Measurements from ENCODE around the gene ABCA12. TPM values are rescaled to one million over a fixed set of nuclear protein-coding genes. Genes with fewer than 3 reads are reported as not detected.
"Not testable (repeated sequence)": the region's sequence is repeated elsewhere in the genome, so short reads cannot be mapped to it uniquely, and the experiment has no call there.

The ABCA12 gene, protein sequence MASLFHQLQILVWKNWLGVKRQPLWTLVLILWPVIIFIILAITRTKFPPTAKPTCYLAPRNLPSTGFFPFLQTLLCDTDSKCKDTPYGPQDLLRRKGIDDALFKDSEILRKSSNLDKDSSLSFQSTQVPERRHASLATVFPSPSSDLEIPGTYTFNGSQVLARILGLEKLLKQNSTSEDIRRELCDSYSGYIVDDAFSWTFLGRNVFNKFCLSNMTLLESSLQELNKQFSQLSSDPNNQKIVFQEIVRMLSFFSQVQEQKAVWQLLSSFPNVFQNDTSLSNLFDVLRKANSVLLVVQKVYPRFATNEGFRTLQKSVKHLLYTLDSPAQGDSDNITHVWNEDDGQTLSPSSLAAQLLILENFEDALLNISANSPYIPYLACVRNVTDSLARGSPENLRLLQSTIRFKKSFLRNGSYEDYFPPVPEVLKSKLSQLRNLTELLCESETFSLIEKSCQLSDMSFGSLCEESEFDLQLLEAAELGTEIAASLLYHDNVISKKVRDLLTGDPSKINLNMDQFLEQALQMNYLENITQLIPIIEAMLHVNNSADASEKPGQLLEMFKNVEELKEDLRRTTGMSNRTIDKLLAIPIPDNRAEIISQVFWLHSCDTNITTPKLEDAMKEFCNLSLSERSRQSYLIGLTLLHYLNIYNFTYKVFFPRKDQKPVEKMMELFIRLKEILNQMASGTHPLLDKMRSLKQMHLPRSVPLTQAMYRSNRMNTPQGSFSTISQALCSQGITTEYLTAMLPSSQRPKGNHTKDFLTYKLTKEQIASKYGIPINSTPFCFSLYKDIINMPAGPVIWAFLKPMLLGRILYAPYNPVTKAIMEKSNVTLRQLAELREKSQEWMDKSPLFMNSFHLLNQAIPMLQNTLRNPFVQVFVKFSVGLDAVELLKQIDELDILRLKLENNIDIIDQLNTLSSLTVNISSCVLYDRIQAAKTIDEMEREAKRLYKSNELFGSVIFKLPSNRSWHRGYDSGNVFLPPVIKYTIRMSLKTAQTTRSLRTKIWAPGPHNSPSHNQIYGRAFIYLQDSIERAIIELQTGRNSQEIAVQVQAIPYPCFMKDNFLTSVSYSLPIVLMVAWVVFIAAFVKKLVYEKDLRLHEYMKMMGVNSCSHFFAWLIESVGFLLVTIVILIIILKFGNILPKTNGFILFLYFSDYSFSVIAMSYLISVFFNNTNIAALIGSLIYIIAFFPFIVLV (N-terminal part only)
- not detected in 2 replicates for total RNA-seq

DNA sequence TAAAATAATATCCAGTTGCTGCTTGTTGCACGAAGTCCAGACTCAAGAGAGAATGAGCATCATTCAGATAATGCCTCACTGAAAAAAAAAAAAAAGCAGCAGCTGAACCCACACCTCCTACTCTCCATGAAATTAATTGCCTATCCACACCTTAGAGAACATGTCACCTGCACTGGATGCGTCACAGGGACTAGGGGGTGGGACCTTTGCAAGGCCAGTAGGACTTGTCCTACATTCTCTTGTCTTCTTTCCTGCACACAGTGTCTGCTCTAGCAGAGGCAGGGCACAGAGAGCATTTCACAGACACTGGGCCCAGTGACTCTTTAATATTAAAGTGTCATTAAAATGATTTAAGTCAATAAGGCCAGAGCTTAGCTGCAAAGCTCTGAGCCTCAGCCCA lies at the start of gene ABCA12:
ABCA12 (minus strand) TSS at position 148 of the 400 bp plus-strand sequence. CDS start 418 bp downstream, outside the sequence.
- Mint-ChIP-seq H3K27ac (no peak within 1 kb of the TSS), H3K27me3 (ENCODE audit: low read depth) (no peaks in the 10 kb centered on the region), H3K36me3 (ENCODE audit: low read depth) (no peaks in the 10 kb centered on the region), H3K4me1 (ENCODE audit: low read depth) (peaks cover 3% of the 10 kb centered on the region), H3K9me3 (no peaks in the 10 kb centered on the region), H3K4me3 (ENCODE audit: low read depth) (no peak within 1 kb of the TSS)
- no peak for DNase-seq (ENCODE audit: low spot score)
- intact Hi-C loops (cut with micrococcal nuclease): no loop called here

DNA sequence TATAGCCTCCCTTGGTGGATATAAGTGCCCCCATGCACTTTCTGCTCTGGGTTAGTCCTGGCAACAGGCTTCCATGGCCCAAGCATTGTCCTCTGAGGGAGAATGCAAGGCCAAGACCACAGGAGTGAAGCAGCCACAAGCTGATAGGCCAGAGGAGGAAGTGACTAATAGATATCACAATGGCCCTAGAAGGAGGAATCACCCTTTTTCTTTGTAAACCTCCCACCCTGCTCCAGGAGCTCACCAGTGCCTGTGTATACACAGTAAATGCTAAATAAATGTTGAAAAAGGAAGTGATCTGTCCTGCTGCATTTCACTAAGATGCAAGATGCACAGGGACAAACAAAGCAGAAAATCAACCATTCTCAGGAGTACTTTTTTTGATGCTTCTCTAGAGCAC lies 49.7 kb upstream of the ABCA12 start:
- Mint-ChIP-seq H3K27me3 (ENCODE audit: low read depth) (no peaks in the 10 kb centered on the region), H3K36me3 (ENCODE audit: low read depth) (no peaks in the 10 kb centered on the region), H3K4me1 (ENCODE audit: low read depth) (no peaks in the 10 kb centered on the region), H3K27ac (no peak overlapping the region), H3K4me3 (ENCODE audit: low read depth) (no peak overlapping the region), H3K9me3 (no peaks in the 10 kb centered on the region)
- no peak for DNase-seq (ENCODE audit: low spot score)
- intact Hi-C loops (cut with micrococcal nuclease): no loop called here

DNA sequence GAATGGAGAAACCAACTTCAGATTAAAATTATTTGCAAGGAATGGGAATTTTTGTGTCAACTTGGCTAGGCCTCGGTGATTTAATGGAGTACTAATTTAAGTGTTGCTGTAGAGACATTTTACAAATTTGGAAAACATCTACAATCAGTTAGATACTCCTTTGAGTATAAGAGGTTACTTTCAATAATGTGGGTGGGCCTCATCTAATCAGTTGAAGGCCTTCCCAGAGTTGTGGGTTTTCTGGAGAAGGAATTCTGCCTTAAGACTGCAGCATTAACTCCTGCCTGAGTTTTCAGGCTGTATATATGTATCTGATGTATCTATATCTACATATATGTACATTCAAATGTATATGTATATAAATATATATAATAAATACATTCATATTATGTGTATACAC lies 47.6 kb upstream of the ABCA12 start:
- no peaks in the 10 kb centered on the region for H3K27me3 Mint-ChIP-seq (ENCODE audit: low read depth)
- H3K4me3 Mint-ChIP-seq (ENCODE audit: low read depth): no peak overlapping the region
- no peaks in the 10 kb centered on the region for H3K36me3 Mint-ChIP-seq (ENCODE audit: low read depth)
- intact Hi-C loops (cut with micrococcal nuclease): no loop called here
- no peak overlapping the region for H3K27ac Mint-ChIP-seq
- H3K4me1 Mint-ChIP-seq (ENCODE audit: low read depth): no peaks in the 10 kb centered on the region
- DNase-seq (ENCODE audit: low spot score): no peak
- H3K9me3 Mint-ChIP-seq: no peaks in the 10 kb centered on the region

DNA sequence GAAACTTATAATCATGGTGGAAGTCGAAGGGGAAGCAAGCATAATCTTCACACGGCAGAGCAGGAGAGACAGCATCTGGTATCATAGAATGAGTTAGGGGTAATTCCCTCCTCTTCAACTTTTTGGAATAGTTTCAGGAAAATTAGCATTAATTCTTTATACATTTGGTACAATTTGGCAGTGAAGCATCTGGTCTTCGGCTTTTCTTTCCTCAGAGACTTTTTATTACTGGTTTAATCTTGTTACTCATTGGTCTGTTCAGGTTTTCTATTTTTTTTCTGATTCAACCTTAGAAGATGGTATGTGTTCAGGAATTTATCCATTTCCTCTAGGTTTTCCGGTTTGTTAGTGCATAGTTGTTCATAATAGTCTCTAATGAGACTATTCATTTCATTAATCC lies 39.7 kb upstream of the ABCA12 start:
- H3K4me1 Mint-ChIP-seq (ENCODE audit: low read depth): no peaks in the 10 kb centered on the region
- intact Hi-C loops (cut with micrococcal nuclease): no loop called here
- DNase-seq (ENCODE audit: low spot score): no peak
- no peaks in the 10 kb centered on the region for H3K36me3 Mint-ChIP-seq (ENCODE audit: low read depth)
- no peaks in the 10 kb centered on the region for H3K27me3 Mint-ChIP-seq (ENCODE audit: low read depth)
- no peak overlapping the region for H3K27ac Mint-ChIP-seq
- no peaks in the 10 kb centered on the region for H3K9me3 Mint-ChIP-seq
- no peak overlapping the region for H3K4me3 Mint-ChIP-seq (ENCODE audit: low read depth)

DNA sequence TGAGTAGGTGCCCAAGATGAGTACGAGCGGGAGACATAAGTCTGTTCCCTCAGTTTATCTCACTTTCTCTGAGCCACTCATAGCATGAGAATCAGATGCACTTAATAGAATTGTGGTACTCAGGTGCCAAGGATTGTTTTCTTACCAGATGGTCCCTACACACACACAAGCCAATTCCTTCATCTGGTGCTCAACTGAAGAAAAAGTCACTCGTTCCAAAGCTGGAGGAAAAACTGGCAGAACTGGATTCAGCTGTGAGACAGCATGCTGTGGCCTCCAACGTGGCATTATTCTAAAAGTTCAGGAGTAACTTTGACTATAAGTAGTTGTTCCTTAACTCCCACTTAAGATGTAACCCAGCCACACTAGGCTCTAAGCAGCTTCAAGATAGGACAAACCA lies 33.4 kb upstream of the ABCA12 start:
- Mint-ChIP-seq H3K4me3 (ENCODE audit: low read depth) (no peak overlapping the region), H3K27me3 (ENCODE audit: low read depth) (no peaks in the 10 kb centered on the region), H3K9me3 (no peaks in the 10 kb centered on the region), H3K27ac (no peak overlapping the region), H3K4me1 (ENCODE audit: low read depth) (peaks cover 2% of the 10 kb centered on the region), H3K36me3 (ENCODE audit: low read depth) (no peaks in the 10 kb centered on the region)
- DNase-seq (ENCODE audit: low spot score): no peak
- intact Hi-C loops (cut with micrococcal nuclease): no loop called here

DNA sequence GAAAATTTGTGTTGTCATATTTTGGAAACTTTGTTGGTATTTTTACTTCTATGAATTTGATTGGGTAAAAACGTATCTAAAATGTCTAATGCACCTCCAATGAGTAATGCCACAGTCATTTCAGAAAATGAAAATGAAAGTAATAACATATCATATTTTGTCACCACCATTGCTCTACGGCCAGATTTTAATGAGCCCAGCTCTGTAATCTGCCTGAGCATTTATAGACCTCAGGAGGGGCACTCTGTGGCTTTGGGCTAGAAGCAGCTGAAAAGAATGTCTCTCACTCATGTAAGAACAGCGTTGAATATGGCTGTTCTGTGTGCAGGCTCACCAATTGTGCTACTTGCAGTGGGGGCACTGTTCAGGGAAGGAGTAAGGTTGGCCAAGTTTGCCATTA lies 32.7 kb upstream of the ABCA12 start:
- intact Hi-C loops (cut with micrococcal nuclease): no loop called here
- Mint-ChIP-seq H3K27me3 (ENCODE audit: low read depth) (no peaks in the 10 kb centered on the region), H3K4me1 (ENCODE audit: low read depth) (peaks cover 2% of the 10 kb centered on the region), H3K4me3 (ENCODE audit: low read depth) (peak overlapping the region; percentile 9), H3K27ac (no peak overlapping the region), H3K36me3 (ENCODE audit: low read depth) (no peaks in the 10 kb centered on the region), H3K9me3 (no peaks in the 10 kb centered on the region)
- no peak for DNase-seq (ENCODE audit: low spot score)

DNA sequence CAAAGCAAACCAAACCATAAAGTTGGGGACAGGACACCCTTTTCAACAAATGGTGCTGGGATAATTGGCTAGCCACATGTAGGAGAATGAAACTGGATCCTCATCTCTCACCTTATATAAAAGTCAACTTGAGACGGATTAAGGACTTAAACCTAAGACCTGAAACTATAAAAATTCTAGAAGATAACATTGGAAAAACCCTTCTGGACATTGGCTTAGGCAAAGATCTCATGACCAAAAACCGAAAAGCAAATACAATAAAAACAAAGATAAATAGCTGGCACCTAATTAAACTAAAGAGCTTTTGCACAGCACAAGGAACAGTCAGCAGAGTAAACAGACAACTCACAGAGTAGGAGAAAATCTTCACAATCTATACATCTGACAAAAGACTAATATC lies 28.1 kb upstream of the ABCA12 start:
- H3K36me3 Mint-ChIP-seq (ENCODE audit: low read depth); H3K4me1 Mint-ChIP-seq (ENCODE audit: low read depth); H3K27me3 Mint-ChIP-seq (ENCODE audit: low read depth); DNase-seq (ENCODE audit: low spot score); H3K4me3 Mint-ChIP-seq (ENCODE audit: low read depth); H3K27ac Mint-ChIP-seq; intact Hi-C loops (cut with micrococcal nuclease); H3K9me3 Mint-ChIP-seq: not testable (repeated sequence)

DNA sequence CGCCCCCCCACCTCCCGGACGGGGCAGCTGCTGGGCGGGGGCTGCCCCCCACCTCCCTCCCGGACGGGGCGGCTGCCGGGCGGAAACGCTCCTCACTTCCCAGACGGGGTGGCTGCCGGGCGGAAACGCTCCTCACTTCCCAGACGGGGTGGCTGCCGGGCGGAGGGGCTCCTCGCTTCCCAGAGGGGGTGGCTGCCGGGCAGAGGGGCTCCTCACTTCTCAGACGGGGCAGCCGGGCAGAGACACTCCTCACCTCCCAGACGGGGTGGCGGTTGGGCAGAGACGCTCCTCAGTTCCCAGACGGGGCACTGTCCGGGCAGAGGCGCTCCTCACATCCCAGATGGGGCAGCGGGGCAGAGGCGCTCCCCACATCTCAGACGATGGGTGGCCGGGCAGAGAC lies 24.9 kb upstream of the ABCA12 start:
- H3K4me3 Mint-ChIP-seq (ENCODE audit: low read depth); H3K27me3 Mint-ChIP-seq (ENCODE audit: low read depth); intact Hi-C loops (cut with micrococcal nuclease); H3K9me3 Mint-ChIP-seq; H3K27ac Mint-ChIP-seq; DNase-seq (ENCODE audit: low spot score); H3K4me1 Mint-ChIP-seq (ENCODE audit: low read depth); H3K36me3 Mint-ChIP-seq (ENCODE audit: low read depth): not testable (repeated sequence)

DNA sequence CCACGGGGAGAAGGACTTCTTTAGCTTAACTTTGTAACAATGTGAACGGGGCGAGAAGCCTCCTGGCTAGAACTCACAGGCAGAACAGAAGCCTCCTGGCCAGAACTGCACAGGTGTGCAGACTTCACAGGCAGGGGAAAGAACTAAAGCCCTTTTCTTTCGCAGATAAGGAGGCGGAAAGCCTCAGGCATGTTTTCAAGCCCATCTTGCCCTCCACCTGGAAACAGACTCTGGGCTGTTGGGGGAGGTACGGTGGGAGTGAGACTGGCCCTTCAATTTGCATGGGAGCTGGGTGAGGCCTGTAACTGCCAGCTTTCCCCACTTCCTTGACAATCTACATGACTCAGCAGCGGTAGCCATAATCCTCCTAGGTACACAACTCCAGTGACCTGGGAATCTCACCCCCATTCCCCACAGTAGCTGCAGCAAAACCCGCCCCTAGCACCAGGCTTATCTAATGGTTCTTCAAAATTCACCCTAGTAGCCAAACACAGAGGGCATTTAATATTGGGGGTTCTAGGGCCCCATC lies 22.9 kb upstream of the ABCA12 start:
- Mint-ChIP-seq H3K27me3 (ENCODE audit: low read depth) (no peaks in the 10 kb centered on the region), H3K4me1 (ENCODE audit: low read depth) (no peaks in the 10 kb centered on the region), H3K4me3 (ENCODE audit: low read depth) (no peak overlapping the region), H3K27ac (no peak overlapping the region), H3K9me3 (no peaks in the 10 kb centered on the region), H3K36me3 (ENCODE audit: low read depth) (no peaks in the 10 kb centered on the region)
- no peak for DNase-seq (ENCODE audit: low spot score)
- intact Hi-C loops (cut with micrococcal nuclease): no loop called here

DNA sequence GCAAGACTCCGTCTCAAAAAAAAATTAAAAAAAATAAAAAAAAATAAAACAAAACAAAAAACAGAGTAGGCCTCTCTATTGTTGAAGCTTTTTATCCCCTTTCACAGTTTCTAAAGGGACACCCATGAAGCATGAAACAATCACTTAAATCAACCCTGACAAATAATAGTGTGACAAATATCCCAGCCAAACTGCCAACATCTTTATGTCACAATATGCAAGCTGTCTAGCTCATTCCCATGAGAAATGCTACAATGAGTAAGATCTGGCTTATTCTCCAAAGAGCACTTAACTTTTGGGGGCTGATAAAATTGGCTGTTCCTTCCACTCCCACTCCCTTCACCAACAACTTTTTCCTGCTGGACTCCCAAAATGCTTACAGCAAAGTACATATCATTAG lies 21.7 kb upstream of the ABCA12 start:
- H3K4me3 Mint-ChIP-seq (ENCODE audit: low read depth): no peak overlapping the region

DNA sequence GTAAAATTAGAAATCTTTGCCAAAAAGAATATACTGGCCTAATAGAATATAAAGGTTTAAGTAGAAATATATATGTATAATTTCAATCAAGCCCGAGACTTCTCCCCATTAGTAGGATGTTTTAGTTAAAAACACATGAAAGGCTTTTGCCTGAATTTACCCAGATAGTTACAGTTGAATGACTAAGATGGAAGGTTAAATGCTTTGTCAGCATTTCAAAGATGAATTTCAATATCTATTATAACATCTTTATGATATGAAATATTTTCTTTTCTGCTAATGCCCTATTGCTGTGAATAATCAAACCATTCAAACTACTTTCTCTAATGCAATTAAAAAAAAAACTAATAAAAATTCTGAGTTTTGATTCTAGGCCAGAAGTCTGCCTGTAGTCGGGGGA lies 18.0 kb upstream of the ABCA12 start:
- H3K27ac Mint-ChIP-seq: no peak overlapping the region

More for the DNA sequence above, 21.7 kb upstream of the ABCA12 start:
- Mint-ChIP-seq H3K36me3 (ENCODE audit: low read depth) (no peaks in the 10 kb centered on the region), H3K9me3 (no peaks in the 10 kb centered on the region), H3K27me3 (ENCODE audit: low read depth) (no peaks in the 10 kb centered on the region), H3K4me1 (ENCODE audit: low read depth) (no peaks in the 10 kb centered on the region), H3K27ac (no peak overlapping the region)
- DNase-seq (ENCODE audit: low spot score): no peak
- intact Hi-C loops (cut with micrococcal nuclease): no loop called here

DNA sequence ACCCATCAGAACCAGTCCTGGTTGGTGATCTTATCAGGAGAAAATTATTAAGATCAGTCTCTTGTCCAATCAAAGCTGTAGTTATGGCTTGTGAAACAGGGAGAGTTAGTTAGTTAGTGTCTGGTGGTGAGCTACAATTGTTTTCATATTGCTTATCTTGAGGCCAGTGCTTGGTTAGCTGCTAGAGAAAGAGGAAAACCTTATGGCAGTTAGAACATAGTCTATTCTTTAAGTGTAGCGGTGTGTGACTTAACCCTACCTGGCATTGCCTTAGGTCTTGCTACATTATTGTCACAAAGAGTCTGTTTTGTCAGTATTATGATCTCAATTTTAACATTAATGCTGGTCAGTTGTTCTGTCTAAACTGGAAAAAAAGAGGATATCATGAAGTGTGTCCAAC lies 11.5 kb upstream of the ABCA12 start:
- Mint-ChIP-seq H3K4me1 (ENCODE audit: low read depth) (no peaks in the 10 kb centered on the region), H3K27ac (no peak overlapping the region), H3K36me3 (ENCODE audit: low read depth) (no peaks in the 10 kb centered on the region), H3K9me3 (no peaks in the 10 kb centered on the region), H3K4me3 (ENCODE audit: low read depth) (no peak overlapping the region), H3K27me3 (ENCODE audit: low read depth) (no peaks in the 10 kb centered on the region)
- no peak for DNase-seq (ENCODE audit: low spot score)
- intact Hi-C loops (cut with micrococcal nuclease): no loop called here

More for the DNA sequence above, 18.0 kb upstream of the ABCA12 start:
- Mint-ChIP-seq H3K27me3 (ENCODE audit: low read depth) (no peaks in the 10 kb centered on the region), H3K9me3 (no peaks in the 10 kb centered on the region), H3K36me3 (ENCODE audit: low read depth) (no peaks in the 10 kb centered on the region), H3K4me3 (ENCODE audit: low read depth) (no peak overlapping the region), H3K4me1 (ENCODE audit: low read depth) (no peaks in the 10 kb centered on the region)
- intact Hi-C loops (cut with micrococcal nuclease): no loop called here
- no peak for DNase-seq (ENCODE audit: low spot score)
